ENCODE results near the gene MGAT5.
A peak's percentile ranks its signal among the peaks of the same experiment; 100 is the strongest.

The MGAT5 gene

GRCh38 chr2:134406311-134406710 is 152.4 kb downstream of the MGAT5 start:
- no peak for DNase-seq

GRCh38 chr2:134406736-134407135 is 152.9 kb downstream of the MGAT5 start:
- DNase-seq, result no peak

DNA sequence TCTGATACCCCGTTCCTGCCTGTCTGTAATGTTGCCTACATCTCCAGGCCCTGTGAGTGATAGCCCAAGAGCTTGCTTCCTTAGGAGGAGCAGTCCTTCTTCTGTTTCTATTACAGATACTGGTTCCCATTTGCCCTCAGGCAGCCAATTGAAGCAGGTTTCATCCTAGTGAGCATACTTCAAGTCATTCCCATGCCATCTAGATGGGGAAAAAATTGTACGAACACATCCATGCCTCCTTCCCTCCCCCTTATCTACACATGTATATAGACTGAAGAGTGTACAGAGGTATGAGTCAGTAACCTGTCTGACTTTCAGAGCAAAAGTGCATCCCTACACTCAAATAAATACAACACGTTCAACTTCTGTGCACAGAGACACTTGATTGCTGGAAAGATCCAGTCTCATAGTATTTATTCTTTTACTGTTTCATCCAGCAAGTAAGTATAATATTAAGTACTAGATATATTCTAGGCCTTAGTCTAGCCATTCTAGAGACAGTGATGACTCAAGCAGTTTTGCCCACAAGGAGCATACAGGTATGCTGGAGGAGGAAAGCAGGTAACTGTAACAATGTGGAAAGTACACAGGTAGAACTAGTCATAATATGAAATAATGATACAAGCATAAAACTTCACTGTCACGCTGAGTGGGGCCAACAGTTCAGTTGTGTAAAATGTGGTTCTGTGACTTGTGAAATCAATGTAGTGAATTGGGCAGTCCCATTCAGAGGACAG is 153.4 kb downstream of the MGAT5 start:
- DNase-seq, result no peak

DNA sequence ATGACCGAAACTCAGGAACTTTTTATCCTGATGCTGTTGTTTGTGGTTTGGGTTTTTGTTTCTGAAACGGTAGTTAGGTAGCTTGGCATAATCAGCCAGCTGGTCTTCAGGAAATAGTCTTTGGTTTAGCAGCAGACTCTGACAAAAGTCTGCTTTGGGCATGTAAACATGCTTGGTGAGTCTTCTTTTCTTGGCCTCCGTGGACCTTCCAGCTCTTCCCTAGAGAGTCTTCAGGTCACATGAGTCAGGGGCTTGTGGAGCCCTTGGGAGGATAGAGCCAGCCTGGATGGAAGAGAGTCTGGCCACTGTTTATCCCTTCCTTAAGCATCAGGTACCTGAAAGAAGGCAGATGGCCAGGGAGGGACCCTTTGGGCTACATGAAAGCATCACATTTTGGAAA is 154.5 kb downstream of the MGAT5 start:
- DNase-seq, result no peak

- DNase-seq, result no peak
Measured at GRCh38 chr2:134408791-134409190, 154.9 kb downstream of the MGAT5 start.

- DNase-seq, result no peak
Measured at GRCh38 chr2:134410006-134410405, 156.1 kb downstream of the MGAT5 start.

DNA sequence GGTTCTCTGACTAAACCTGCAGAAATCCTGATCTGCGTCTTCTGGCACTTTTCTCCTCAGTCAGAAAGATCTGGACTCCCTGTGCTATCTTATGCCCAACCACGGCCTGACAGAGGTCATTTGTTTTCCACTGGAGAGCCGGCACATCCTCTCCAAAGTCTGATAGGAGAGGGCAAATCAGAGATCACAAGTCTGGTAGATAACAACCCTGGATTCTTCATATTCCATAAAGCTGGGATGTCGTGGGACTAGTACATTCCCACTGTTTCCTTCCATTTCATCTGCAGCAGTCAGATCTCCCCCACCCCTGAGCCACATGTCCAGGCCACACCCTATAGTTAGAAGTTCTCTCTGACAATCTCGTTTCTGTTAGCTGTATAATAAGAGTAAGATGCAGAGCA is 157.0 kb downstream of the MGAT5 start:
- no peak for DNase-seq

DNA sequence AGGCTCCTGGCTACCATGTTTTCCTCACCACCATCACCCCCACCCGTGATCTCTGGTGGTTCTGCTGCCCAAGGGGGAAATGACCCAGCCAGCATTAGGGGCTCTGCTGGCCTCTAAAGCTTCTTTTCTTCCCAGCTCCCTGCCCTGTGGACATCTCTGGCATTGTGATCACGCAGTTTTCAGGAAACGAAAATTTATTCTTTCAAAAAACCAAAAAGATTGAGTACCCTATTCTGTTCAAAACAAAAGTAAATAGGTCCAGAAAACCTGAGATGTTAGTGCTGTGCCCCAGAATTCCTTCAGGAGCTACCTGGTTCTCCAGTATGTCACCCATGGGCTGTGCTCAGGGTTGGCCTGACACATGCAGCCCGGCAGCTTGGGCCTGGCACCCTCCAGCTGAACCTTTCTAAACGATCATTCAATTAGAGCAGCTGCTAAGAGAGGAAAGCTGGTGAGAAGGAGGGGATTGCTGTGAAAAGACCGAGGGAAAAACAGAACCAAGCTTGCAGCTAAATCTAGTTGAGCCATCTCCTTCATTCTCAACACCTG is 157.5 kb downstream of the MGAT5 start:
- DNase-seq, result no peak

DNA sequence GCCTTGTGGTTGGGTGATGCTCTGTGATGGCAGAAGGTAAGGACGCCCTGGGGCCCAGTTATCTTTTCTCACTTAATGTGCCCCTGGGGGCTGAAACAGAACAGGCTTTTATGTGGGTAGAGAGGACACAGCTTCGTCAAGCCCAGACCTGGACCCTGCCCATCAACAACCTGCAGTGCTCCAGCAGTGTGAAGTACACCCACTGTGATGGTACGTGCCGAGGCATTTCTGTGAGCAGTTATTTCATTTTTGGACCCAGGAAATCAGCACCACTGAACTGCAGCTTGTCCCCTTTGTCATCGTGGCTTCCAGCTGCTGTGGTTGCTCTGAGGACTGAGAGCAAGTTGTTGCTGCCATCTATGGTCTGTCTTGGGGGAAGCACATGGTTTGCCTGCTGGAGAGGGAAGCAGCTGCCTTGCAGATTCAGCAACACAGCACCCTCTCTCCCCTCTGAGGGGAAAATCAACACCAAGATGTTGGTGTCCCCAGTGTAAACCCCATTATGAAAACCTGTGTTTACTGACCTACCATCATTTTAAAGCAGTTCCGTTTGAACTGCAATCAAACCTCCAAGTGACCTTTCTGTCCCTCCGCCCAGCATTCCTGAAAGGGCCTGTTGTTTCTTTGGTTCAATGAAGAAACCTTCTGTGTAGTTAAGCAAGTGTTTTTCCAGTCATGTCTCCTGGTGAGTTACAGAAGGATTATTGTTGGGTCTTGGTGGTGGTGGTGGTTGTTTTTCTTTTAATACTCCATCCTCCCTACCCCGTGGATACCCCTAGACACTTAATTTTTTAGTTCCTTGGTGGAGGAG is 158.2 kb downstream of the MGAT5 start:
- peak; percentile 75 for DNase-seq

- DNase-seq, result no peak
Measured at GRCh38 chr2:134412639-134412999, 158.7 kb downstream of the MGAT5 start.

DNA sequence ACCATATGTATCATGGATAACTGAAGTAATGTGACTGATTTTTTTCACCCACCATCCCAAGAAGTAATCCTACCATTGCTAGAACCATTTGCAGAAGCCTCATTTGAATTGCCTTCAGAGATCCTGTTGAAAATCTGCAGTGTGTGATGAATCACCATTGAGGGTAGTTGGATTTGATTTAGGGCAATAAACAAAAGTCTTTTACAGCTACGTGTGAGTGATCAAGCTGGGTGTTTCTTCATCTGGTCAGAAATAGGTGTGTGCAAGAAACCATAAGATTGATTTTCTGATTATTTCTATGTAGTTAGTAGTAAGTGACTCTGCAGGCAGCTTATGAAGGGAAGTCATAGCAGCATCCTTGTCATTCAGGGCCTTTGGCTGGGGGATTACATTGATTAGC is 159.6 kb downstream of the MGAT5 start:
- DNase-seq, result no peak

- DNase-seq, result no peak
Measured at GRCh38 chr2:134413912-134414311, 160.0 kb downstream of the MGAT5 start.

- DNase-seq, result no peak
Measured at GRCh38 chr2:134416018-134416417, 162.1 kb downstream of the MGAT5 start.

DNA sequence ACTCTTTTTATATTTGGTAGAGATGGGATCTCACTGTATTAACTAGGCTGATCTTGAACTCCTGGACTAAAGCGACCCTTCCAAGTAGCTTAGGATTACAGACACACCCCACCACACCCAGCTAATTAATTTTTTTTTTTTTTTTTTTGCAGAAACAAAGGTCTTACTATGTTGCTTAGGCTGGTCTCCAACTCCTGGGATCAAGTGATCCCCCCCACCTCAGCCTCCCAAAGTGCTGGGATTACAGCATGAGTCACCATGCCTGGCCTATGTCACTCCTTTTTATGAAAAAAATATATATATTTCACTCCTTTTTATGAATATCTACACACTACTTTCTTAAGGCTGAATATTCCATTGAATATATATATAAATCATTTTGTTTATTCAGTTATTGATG is 162.8 kb downstream of the MGAT5 start:
- DNase-seq, result no peak

GRCh38 chr2:134417968-134418582 is 164.2 kb downstream of the MGAT5 start:
- no peak for DNase-seq

GRCh38 chr2:134420259-134420658 is 166.4 kb downstream of the MGAT5 start:
- DNase-seq, result no peak

- DNase-seq, result no peak
Measured at GRCh38 chr2:134420920-134421319, 167.0 kb downstream of the MGAT5 start.

GRCh38 chr2:134421556-134422328 is 167.9 kb downstream of the MGAT5 start:
- DNase-seq, result no peak

DNA sequence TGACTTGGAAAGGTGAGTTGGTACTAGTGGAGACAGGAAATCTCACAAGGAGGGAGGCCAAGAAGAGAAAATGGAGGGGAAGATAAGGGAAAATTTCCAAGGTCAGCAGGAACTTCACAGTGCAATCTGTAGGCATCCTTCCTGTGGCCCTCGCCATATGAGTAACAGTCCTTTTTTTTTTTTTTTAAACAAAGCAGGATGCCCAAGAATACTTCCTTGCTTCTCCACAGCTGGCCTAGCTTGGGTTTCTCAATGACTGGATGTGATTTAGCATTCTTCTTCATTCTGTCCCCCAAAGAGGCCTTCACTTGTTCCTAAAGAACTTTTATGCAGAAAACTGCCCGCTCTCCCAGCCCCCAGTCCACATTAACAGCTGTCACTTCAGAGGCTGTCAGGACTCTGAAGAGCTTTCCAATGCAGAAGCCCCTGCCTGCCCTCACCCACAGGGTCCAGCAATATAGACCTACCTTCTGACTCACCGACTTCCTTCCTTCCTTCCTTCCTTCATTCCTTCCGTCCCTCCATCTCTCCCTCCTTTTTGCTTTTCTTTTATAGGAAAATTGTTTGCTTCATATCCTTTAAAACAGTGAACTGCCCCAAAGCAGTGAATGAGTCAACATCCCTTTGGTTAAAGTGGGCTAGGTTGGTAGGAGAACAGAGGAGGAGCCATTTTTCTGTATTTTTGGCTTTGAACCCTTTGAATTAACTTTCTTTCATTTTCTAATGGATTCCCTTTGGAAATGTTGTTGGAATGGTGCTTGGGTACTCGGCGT is 172.0 kb downstream of the MGAT5 start:
- DNase-seq, result no peak

GRCh38 chr2:134426721-134427120 is 172.8 kb downstream of the MGAT5 start:
- DNase-seq, result no peak

DNA sequence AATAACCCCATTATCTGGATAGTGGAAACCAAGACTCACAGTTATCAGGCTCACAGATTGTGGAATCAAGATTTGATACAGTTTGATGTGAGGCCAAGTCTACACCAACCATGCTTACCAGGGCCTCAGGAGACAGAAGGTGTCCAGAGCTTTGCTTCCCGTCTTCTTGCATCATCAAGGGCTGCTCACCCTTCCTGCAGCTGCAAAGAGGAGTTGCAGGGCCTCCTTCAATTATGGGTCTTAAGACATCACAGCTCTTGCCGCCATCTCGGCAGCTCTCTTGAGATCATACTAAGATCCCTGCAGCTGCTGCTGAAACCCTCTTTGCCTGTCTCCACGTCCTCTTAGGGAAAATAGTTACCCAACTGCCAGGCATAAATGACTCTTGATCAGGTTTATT is 176.0 kb downstream of the MGAT5 start:
- DNase-seq, result no peak

DNA sequence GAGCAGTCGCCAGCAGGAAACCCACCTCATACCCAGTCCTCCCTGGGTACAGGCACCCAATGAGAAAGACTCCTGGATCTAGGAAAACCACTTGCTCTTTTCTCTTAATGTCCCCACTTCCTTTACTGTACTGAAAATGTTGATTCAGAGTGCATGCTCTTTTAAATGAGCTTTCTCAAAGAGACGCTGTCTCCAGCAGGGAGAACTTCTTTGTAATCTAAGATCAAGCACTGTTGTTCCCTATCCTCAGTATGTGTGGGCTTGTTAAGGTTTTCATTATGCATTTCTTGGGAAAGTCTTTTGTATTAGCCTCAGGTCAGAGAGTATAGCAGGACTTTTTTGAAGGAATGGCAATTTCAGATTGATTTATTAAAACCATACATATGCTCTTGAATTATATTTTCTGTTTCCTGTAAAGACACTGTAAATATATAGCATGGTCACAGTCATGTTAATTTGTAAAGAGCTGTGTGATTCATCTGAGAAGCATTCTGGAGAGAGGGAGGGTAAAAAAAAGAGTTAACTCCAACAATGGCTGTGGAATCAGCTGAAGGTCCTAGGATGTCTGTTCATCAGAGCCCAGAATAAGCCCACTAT is 178.1 kb downstream of the MGAT5 start:
- DNase-seq, result no peak
